ENCODE measurements around the gene HTD2.

- TF ChIP-seq, protein P1, sequence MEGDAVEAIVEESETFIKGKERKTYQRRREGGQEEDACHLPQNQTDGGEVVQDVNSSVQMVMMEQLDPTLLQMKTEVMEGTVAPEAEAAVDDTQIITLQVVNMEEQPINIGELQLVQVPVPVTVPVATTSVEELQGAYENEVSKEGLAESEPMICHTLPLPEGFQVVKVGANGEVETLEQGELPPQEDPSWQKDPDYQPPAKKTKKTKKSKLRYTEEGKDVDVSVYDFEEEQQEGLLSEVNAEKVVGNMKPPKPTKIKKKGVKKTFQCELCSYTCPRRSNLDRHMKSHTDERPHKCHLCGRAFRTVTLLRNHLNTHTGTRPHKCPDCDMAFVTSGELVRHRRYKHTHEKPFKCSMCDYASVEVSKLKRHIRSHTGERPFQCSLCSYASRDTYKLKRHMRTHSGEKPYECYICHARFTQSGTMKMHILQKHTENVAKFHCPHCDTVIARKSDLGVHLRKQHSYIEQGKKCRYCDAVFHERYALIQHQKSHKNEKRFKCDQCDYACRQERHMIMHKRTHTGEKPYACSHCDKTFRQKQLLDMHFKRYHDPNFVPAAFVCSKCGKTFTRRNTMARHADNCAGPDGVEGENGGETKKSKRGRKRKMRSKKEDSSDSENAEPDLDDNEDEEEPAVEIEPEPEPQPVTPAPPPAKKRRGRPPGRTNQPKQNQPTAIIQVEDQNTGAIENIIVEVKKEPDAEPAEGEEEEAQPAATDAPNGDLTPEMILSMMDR (IDR thresholded peaks at IDR 0.05 in 4 of 5, conservative IDR thresholded peaks at IDR 0.05 in 1 of 5) = no peak
- TF ChIP-seq POLR2A (IDR thresholded peaks at IDR 0.05) = no peak
Observed at GRCh38 chr3:58355179-58355578, 48.9 kb downstream of the HTD2 start.

Data from gastrocnemius medialis (tissue), 4 donors.